Adrenal gland (tissue), 5 donors: ENCODE measurements around the gene NCK2.

Experiments used
- POLR2A ChIP-seq, 2 donors: fragments of 450-650 bp; IDR thresholded peaks; one replicate each; pipeline ENCODE4 v1.6.1; 2017; ENCODE audit warnings: antibody characterized with exemption in 2 of 2, mild to moderate bottlenecking in 2 of 2, moderate library complexity in 1 of 2
- TF ChIP-seq, protein P1 (sequence below), 6 experiments: fragments of 450-650 bp in 4 of 6; fragments of 200-600 bp in 2 of 6; sonication (generic) in 1 of 6; IDR thresholded peaks; 1 replicate in 5 of 6; 2 replicates in 1 of 6; pipeline versions ENCODE4 v1.5.1 to v1.8.0; 2016 to 2021; ENCODE audit warnings: antibody characterized with exemption in 6 of 6, mild to moderate bottlenecking in 2 of 6, moderate library complexity in 1 of 6
- donor health status: DM: no; HTN: no; CAD: no.

DNA sequence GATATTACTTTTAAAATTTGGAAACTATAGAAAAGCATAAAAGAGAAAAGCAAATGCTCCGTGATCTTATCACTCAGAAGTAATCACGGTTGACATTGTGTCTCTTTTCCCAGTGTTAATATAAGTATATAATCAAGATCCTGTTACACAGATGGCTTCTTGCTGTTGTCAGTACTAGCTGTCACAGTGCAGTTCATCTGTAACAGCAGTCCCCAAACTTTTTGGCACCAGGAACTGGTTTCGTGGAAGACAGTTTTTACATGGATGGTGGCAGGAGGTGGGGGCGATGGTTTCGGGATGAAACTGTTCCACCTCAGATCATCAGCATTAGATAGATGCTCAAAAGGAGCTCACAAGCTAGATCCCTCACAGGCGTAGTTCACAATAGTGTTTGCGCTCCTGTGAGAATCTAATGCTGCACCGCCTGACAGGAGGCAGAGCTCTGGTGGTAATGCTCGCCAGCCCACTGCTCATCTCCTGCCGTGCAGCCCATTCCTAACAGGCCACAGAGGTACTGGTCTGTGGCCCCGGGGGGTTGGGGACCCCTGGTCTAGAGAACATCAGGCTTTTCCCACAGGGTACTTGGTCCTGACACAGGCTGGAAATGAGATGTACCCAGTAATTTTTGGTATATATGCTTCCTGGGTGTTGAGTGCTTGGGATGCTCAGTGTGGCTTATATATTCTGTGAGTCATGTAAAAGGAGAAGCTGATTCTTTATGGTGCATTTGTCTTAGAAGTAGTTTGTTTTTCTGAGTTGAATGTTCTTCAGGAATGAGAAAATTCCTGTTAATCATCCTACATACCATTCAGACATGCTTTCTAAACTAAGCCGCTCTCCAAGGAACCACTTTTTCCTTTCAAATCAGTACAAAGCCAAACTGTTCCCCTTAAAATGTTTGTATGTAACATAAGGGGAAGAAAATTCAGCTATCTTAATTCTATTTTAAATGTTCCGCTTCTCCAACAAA is 121.8 kb downstream of the NCK2 start:
- TF ChIP-seq POLR2A (IDR thresholded peaks at IDR 0.05): no peak
- TF ChIP-seq, protein P1, sequence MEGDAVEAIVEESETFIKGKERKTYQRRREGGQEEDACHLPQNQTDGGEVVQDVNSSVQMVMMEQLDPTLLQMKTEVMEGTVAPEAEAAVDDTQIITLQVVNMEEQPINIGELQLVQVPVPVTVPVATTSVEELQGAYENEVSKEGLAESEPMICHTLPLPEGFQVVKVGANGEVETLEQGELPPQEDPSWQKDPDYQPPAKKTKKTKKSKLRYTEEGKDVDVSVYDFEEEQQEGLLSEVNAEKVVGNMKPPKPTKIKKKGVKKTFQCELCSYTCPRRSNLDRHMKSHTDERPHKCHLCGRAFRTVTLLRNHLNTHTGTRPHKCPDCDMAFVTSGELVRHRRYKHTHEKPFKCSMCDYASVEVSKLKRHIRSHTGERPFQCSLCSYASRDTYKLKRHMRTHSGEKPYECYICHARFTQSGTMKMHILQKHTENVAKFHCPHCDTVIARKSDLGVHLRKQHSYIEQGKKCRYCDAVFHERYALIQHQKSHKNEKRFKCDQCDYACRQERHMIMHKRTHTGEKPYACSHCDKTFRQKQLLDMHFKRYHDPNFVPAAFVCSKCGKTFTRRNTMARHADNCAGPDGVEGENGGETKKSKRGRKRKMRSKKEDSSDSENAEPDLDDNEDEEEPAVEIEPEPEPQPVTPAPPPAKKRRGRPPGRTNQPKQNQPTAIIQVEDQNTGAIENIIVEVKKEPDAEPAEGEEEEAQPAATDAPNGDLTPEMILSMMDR (IDR thresholded peaks at IDR 0.05): no peak
